ENCODE measurements around the gene FBXW8.

GRCh38 chr12:116879509-116880212, 31.1 kb upstream of the FBXW8 start:
- no peak for TF ChIP-seq CTCF (conservative IDR thresholded peaks at IDR 0.05)
- TF ChIP-seq ZFX (IDR thresholded peaks at IDR 0.05): no peak
